GM18505 (cell line): ENCODE data around the gene ZNF516.
"Not testable (repeated sequence)": the region's sequence is repeated elsewhere in the genome, so short reads cannot be mapped to it uniquely, and the experiment has no call there.

ENCODE experiments used
- ATAC-seq: cut with Tn5 transposase; IDR thresholded peaks from one replicate; pipeline ENCODE4 v1.9.1; 2021; ENCODE audit not compliant: unreplicated experiment
- POLR2A ChIP-seq: IDR thresholded peaks from 4 replicates; pipeline ENCODE4 v1.6.1; 2011; ENCODE audit warnings: borderline replicate concordance; ENCODE audit not compliant: insufficient read depth, insufficient read length; ENCODE audit errors: extremely low read depth

The ZNF516 gene

DNA sequence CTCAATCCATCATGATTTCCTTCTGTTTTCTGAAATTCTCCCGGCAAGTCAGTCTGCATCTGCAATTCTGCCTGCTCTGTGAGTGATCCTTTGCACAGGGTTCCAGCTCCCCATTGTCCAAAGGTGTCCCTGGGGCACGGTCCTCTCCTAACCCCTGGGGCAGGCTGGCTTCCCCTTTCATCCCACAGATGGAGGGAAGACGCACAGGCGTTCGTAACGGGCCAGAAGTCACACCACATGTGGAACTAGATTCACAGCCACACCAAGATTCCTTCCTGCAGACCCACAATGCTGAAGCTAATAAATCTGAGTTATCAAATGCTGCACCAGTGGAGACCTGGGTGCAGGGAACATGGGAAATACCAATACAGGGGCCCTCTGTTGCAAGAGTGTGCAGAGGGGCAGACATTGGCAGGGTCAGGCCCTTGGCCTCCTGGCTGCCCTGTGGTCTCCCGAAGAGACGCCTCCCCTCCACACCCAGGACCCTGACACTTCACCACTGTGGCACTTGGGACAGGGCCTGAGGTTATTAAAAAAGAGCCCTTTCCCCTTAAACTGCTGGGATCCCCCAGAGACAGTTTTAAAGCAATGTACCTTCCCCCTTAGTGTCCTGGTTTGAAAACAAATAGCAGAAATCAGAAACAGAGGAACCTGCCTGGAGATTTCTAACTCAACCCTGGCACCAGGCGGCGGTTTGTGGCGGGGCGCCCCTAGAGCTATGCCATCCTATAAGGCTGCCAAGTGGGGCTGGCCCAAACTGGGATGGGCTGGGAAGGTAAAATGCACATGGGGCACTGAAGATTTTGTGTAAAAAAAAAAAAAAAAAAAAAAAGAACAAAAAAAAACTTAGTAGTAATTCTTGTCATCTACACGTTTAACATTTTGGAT, 15.4 kb downstream of the ZNF516 start:
- TF ChIP-seq POLR2A, result no peak
- ATAC-seq, result no peak

DNA sequence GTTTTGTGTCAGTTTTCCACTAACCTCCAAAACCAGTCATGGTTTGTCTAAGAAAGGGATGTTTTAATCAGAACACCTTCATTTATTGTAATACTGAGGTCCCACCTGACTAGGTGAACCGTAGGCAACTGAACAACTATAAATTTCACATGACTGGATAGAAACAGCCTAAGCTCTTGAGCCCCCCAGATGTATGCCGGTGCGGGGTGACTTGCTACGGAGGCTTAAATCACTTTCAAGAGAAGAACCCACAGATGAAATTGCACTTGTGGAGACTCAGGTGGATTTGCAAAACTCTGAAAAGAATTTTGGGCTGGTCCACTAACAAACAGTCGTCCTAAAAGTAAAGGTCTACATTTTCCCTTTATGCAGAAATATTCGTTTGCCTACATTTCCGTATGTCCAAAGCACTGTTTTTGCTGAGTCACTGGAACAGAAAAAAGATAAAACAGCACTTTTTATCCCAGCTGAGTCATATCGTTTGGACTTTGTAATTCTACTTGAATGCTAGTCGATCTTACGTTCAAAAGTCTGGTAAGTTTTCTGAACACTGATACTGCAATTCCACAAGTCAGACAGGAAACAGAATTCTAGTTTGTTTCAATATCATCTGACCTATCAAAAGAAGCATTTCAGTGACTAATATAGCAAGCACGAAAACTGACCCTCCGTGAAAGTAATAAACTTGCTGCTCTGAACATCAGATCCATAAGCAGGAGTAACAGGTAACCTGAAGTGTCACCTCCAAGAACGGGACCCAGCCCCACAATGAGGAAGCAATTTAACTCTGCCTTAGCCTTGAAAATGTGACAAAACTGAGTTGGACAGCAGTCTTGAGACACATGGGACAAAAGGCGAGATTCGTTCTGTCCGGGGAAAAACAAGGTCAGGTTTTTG, 18.1 kb downstream of the ZNF516 start:
- no peak for ATAC-seq
- no peak for TF ChIP-seq POLR2A

DNA sequence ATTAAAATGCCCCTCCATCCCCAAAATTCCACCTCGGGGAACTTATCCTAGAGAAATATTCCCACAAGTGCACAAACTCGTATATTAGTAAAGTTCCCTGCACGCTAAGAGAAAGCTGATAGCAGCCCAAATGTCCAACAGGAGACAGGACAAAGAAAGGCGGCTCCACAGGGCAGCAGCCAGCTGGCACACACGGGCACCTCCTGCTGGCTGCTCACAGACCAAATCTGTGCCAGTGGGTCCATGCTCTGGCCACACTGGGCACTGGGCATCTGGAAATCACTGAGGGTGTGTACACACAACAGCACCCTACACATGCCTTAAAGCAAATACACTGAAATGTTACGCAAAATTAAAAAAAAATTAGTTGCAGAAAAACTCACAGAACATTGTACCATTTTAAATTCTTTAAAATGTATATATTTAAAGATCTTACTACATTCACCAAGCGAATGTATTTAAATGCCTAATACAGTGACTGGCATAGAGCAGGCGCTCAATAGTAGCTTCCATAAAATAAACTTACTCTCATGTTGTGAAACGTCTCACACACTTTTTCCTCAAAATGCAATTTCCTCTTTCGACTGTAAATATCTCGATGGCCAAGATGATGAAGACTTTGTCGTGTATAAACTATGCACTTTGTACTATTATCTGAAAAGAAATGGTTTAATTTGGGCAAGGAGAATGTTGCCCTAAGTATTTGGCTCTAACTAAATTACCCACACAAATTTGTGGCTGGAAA, 19.4 kb downstream of the ZNF516 start:
- no peak for ATAC-seq

GRCh38 chr18:76474824-76475223, 20.2 kb downstream of the ZNF516 start:
- no peak for TF ChIP-seq POLR2A
- ATAC-seq, result no peak

More for the DNA sequence above, 19.4 kb downstream of the ZNF516 start:
- TF ChIP-seq POLR2A, result no peak

- ATAC-seq, result not testable (repeated sequence)
These were observed 21.5 kb downstream of the ZNF516 start for GRCh38 chr18:76473521-76473920.

DNA sequence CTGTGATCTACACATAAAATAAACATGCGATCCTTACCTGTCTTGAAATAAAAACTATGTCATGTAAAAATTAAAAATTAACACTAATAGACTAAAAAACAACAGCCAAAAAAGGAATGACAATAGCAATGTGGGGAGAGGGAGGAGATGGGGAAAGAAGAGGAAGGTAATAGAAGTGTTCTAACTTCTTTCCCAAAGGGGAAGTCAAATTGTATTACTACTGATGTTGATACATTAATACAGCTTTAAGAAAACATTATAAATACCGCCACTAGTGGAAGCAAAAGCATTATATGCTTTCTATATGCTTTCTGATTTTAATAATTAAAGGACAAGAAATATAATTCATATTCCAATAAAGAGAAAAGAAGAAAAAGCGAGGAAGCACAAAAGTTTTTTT, 22.2 kb downstream of the ZNF516 start:
- TF ChIP-seq POLR2A, result no peak
- no peak for ATAC-seq

- no peak for TF ChIP-seq POLR2A
- no peak for ATAC-seq
These were observed 23.4 kb downstream of the ZNF516 start for GRCh38 chr18:76471593-76471992.

DNA sequence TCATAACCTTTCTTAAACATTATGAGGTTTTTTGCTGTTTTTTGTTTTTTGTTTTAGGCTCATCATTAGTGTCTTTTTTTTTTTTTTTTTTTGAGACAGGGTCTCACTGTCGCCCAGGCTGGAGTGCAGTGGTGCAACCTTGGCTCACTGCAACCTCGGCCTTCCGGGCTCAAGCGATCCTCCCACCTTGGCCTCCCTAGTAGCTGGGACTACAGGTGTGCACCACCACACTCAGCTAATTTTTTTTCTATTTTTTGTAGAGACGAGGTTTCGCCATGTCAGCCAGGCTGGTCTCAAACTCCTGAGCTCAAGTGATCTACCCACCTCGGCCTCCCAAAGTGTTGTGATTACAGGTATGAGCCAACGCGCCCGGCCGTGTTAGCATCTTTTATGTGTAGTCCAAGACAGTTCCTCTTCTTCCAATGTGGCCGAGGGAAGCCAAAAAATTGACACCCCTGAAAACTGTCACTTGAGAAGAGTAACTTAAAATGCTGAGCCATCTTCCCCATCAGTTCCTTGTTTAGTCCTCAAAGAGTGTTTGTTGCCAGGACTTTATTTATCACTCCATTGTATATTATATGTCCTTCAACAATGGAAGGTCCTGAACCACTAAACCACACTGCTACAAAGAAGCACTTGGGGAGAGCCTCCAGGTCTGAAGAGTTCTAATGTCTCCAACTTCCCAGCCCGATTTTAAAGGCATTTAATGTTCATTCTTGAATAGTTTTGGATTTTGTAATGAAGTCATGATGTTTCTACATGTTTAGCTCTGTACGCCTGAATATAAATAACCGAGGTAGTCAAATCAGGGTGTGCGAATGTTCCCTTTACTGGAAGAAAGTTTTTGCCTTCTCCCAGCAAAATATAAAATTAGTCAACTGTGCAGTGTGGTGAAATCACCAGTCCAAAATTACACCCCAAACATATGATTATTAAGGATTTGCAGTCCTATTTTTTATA, 26.4 kb downstream of the ZNF516 start:
- ATAC-seq, result no peak
- TF ChIP-seq POLR2A, result no peak

DNA sequence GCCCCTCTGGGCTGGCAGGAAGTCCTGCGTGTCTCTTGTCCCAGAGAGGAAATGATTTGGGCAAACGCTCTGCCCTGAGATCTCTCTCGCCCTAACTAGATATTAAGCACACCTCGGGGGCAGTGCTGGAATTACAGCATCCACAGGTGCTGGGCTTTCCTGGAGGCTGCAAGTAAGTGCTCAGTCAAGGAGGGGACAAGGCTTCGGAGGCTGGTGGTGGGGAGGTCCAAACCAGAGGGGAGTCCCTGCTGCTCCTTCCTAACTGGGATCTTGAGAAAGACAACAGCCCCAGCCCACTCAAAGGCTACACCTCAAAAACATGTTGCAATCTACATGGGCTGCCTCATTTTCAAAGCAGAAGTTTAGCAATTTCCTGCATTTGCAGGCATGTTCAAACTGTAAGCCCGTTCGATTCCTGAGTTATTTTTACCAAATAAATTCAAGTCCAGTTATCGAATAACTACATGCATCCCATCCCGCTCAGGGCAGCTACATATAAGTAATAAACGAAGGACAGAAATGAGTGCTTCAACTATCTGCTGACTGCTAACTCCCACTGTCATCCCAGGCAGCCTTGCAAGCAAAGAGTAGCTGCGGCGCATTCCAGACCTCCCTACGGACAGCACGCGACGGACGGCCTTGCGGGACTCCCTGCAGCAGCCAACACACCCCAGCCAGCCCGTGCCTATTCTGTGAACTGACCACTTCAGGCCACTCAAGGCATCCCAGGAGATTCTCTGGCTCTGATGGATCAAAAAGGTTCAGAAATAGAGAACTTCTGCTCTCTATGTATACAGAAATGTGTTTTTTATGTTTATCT, 27.5 kb downstream of the ZNF516 start:
- no peak for TF ChIP-seq POLR2A
- ATAC-seq, result no peak

GRCh38 chr18:76466410-76466991, 28.5 kb downstream of the ZNF516 start:
- TF ChIP-seq POLR2A, result no peak

DNA sequence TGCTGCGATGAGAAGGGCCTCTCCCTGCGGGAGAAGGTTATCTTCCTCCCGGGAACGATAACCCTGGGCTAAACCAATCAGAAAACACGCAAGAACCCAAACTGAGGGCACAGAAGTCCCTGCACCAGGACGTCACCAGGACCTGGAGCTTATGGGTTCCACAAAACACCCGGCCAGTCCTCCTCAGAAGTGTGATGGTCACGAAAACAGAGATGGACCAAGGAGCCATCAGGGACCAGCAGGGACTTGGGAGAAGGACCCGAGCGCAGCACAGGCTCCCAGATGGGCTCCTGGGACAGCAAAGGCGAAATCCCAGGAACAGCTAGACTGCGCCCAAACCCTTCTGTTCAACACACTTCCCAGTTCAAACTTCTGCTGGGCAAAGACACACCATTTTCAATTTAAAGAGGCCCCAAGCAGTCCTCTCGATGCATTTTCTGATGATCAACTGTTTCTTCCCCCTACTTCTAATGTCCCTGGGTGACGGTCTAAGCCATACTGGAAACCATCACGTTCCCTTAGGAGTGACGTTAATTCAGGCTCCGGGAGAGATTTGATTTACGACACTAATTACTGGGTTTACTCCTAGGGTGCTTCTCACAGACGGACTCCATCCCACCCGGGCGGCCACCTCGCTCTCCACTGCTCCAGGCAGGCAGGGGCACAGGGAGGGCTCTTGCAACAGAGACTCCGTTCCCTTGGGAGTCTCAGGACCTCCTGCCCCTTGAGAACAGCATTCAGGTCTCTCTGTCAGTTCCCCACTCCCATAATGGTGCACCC, 29.2 kb downstream of the ZNF516 start:
- no peak for TF ChIP-seq POLR2A
- no peak for ATAC-seq

More at GRCh38 chr18:76466410-76466991, 28.5 kb downstream of the ZNF516 start:
- no peak for ATAC-seq
